HG03159 (cell line): ENCODE data around the gene FBXW8.

Experiments
- ATAC-seq: cut with Tn5 transposase; IDR thresholded peaks from one replicate; pipeline ENCODE4 v1.9.1; 2021; ENCODE audit warnings: mild to moderate bottlenecking, moderate library complexity; ENCODE audit not compliant: unreplicated experiment

Gene FBXW8

DNA sequence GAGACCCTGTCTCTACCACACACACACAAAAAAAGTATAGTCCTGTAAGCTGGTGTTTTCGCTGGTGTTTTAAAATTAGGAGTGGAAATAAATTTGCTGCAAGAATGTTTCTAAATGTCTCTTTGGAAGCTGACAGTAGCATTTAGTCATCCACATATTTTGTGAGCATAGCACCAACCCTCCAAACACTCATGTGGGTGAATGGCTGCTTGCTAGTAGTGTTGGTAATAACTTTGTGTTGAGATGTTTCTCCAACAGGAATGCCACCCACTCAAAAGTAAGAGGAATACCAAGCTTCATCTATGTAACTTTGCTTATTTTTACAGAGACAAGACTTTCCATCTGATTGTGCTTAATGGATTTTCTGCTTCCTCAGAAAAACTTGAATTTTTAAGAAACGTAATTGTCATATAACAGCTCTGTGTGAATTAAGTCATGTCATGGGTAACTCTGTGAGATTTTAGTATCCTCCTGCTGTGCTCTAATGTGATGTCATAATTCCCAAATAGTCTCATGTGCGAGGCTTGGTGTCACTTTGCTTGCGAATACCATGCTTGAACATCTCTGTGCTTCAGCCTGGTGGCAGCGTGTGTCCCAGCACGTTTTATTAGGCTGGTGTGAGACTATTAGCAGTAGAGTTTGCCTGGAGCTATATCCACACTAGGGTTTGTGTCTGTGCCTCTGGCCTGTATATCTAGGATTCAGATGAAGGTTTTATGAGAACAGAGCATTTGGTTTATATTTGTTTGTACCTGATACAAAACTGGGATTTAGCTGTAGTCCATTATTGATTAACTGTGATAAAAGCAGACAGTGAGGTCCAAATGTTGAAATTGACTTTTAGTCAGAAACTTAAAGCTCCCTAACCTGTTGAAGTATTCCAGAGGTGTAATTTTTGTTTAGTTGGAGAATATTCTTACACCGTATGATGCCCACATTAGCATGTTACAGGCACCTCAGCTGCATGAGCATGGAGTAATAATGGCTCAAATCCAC lies 80.5 kb downstream of the FBXW8 start:
- ATAC-seq, result no peak

DNA sequence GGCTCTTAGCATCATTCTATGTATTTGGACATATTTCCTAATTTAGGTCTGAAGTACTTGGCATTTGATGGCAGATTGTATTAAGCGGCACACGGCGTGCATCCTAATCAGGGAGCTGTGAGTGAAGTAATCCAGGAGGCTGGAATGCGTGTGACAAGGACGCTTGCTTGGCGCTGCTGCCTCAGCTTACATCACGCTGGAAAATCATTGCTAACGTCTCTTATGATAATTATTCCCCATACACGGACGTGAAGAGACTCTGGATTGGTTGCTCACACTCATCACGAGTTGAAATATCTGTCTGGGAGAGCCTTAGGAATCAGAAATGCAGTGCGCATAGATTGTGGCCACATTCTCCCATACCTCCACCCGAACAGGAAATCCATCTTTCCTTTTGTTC lies 85.3 kb downstream of the FBXW8 start:
- ATAC-seq, result no peak

DNA sequence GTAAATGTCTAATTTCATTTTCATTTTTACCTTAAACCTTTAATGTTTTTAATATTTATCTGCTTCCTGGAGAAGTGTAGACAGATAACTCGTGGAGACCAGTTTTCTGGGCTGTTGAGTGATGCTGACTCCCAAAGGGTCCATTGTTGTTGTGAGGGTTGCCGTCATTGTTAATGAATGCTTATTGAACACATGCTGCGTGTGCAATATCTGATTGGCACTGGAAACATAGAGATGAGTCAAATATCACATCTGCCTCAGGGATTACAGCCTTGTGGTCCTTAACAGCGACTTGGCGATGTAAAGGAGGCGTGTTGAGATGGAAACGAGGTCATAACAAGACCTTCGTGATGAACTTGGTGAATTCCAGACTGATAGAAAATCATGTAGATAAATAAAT lies 85.9 kb downstream of the FBXW8 start:
- no peak for ATAC-seq

DNA sequence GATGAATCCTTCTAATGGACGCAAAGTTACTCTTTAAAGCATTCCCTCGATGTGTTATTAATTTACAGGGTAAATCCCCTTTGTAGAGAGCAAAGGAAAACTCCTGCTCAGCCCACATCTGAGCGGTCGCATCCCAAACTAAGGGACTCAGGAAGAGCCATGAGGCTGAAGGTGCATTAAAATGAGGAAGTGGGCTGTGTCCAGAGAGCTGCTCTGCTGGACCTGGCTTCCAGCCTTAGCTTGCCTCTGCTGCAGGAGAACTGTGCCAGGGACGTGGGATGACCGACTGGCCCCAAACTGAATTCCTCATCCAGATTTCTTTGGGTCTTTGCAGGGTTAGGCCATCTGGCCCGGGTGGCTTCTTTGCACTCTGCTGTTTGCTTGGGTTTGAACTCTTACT lies 88.3 kb downstream of the FBXW8 start:
- ATAC-seq, result no peak

DNA sequence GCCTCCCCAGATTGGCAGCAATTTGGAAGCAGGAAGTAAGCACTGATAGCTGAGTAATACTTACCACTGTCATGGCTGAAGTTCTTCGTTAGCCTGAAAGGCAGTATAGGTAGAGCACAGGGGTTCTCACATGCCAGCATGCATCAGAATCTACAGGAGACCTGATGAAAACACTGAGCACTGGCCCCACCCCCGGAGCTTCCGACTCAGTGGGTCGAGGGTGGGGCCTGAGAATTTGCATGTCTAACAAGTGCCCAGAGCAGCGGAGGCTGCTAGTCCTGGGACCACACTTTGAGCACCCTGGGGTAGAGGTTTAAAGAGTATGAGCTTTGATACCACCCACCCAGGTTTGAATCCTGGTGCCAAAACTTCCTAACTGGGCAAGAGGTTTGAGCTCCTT lies 89.6 kb downstream of the FBXW8 start:
- ATAC-seq, result no peak

DNA sequence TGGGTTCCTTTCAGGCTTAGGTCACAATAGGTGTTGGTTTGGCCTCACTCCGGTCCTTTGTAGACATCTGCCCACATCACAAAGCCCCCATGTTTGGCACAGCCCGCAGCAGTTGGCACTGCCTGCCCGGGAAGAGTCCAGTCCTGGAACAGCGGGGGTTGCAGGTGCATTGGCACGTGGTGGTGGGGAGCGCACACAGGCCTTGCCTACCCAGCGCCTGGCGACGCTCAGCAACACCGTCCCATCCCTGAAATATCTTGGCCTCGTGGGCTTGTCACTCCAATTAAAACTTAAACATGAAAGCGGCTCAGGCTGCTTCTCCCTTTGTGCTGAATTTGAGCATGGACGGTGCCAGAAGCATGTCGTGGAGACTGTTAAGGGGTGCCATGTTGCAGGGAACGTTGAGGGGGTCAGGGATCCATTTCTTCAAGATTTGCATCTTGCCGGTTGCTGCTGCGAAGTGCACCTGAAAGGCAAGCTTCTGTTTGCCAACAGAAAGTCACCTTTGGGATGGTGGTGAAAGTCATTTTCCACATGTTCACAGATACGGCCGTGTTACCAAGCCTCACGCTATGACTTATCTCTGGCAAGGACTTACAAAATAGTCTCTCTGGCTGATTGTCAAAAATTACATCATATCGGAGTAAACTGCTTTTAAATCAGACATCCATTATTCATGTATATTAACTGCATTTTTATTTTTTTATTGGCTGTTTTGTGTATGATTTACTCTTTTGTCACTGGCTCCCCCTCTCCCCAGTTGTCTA lies 91.5 kb downstream of the FBXW8 start:
- no peak for ATAC-seq

DNA sequence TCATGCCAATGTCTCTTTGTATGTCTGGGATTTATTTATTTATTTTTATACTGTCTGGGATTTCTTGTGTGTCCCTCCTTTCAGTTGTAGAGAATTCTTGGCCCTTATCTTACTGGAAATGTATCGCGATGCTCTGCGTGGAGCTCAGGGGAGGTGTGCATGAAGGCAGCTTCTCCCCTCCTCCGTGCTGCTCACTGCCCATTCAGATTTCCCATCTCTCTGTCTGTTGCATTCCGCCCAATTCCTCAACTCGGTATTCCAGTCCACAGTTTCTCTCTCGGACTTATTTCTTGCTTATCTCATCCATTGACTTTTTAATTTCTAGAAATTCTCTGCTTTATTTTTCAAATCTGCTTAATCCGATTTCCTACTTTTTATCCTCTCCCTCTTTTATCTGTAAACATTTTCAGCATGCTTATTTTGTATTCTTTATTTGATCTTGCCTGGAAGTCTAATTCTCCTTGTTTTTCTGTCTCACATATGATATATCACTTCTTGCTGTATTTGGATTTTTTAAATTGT lies 93.2 kb downstream of the FBXW8 start:
- ATAC-seq, result no peak

DNA sequence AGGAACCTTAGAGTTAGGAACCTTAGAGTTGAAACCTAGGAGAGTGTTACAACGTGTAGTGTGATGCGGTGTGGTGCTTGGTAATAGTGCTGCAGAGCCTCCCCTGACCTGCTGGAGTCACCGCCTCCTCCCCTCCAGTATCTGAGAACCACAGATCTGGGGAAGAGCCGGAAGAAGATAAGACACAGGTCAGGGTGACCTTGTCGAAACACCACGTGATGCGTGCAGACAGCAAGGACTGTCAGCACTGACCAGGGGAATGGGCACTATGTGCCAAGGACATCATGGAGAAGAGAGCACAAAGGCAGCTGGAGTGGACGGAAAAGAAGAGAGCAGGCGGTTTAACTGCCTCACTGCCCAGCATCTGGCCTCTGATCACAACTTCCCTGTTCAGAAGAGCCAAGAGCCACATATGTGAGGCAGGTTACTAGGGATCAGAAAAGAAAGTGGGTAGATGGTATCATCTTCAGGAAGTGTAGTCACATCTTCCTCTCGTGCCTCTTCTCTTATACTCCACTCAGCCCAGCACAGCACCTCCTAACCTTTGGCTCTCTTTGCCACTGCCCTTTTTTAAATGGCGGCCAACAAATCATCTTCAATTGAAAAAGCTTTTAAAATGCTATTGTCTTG lies 94.8 kb downstream of the FBXW8 start:
- ATAC-seq, result no peak

DNA sequence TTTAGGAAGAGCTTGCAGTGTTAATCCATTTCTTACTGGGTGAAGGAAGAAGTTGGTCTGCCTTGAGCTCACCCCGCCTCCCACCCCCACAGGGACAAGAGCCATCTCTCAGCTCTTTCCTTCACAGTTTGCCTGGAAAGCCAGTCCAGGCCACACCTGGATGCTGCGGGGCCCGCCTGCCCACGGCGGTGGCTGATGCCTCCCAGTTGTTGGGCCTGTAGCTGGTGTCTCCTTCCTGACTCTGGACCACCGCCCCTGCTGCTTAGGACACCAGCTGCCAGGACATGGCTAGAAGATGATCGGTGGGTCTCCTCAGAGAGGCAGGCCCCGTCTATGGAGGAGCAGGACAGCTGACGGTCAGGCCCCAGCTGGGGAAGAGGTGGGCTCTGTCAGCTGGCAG lies 95.6 kb downstream of the FBXW8 start:
- ATAC-seq, result no peak

DNA sequence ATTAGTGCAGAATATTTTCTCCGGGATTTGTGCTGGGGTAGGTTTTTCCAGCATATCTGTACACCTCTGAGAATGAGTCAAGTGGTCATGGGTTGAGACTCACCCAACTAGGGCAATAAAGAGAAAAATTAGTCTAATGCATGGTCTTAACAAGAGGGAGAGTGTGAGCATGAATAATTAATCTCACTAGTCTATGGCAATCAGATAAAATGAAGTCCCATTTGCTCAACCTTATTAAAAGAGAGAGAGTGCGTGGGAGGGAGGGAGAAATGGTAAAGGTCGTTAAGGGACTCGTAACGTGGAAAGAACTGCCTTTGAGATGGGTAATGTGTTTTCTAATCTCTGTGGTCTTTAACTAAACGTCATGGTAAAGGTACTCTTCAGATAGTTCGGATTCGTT lies 96.8 kb downstream of the FBXW8 start:
- no peak for ATAC-seq

DNA sequence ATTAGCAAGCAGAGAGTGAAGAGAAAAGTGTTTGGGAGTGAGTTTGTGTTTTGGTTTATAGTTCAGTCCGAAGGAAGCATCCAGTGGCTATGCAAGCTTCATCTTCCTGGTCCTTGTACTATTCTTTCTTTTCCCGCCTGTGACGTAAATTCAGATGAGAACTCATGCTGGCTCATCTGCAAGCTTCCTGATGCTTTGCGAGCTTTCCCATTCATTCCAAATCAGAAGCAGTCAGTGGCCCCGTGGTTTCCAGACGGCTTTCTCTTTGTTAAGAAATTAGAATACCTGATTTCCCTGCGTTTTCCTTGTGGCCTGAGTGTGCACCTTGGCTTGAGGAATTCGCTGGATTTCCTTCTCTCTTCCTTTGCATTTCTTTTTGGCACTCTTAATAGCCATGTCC lies 99.0 kb downstream of the FBXW8 start:
- no peak for ATAC-seq

DNA sequence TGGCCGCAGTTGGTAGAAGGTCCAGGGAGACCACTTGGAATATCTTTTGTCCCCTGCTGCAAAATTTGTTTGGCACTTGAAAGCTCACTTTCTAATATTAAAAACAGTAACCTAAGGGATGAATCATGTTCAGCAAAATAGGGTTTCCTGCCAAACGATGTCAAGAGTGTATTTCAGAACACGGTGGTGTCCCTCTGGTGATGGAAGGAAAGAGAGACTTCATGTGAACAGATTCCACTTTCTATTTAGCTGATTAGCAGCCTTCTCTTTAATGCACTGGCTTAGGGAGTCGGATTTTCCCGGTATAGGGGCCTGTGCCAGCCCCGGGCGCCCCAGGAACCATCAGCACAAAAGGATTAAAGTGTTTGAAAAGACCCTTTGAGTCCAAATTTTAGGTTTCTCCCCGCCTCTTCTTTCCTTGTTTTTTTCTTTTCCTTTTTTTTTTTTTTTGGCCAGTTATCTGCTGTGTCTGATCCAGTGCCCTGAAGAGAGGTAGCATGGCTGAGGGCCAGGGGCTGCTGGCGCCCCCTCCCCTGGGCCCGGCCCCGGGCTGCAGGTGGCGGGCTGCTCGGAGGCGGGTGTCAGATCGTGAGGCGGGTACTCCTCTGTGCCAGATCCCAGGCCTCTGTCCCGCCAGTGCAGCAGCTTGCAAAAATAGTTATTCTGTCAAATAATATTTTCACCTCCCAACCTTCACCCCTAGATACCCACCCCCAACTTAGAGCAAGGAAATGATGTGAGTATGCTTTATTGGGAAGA lies 100.1 kb downstream of the FBXW8 start:
- no peak for ATAC-seq

DNA sequence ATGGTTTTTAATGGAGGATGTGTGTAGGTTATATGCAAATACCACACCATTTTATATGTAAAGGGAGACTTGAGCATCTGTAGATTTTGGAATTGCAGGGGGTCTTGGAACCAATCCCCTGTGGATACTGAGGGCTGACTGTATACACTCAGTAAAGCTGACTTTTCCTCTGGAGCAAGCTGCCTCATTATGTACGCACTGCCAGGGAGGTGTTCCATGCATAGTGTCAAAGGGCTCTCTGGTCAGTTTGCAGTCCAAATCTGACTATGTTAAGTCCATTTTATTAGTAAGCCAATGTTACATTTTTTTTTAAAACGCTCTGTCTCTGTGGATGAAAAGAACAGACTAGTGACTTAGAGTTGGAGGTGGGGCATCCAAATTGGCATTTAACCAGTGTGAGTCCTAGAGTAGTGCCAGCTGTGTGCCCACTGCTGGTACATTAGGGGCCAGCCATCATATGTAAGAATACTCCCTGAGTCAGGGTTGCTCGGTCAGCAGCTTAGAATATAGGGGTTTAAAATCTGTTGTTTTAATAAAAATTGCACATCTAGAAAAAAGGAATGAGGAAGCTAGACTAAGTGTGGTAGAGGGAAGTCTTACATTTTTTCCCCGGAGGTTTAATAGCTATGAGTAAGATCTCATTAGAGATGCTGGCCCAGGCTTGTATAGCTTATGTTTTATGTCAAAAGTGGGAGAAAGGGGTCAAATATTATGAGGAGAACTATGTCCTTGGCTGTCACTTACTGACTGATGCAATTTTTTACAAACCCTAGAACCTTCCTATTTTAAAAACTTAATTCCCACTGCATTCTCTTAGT lies 101.4 kb downstream of the FBXW8 start:
- ATAC-seq, result no peak

DNA sequence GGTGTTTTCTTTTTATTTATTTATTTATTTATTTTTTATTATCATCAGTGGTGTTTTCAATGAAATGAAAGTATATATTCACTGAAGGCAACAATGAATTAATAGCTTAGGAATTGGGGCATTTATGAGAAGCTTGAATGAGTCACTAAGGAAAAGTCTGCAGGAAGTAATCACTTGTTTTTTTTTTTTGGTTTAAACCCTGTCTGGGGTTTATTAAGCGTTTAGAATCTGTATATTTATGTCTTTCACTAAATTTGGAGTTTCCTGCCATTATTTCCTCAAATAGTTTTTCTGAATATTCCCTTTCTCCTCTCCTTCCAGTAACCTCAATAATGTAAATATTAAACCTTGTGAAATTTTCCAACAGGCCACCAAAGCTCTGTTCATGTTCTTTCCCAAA lies 103.0 kb downstream of the FBXW8 start:
- ATAC-seq, result no peak

DNA sequence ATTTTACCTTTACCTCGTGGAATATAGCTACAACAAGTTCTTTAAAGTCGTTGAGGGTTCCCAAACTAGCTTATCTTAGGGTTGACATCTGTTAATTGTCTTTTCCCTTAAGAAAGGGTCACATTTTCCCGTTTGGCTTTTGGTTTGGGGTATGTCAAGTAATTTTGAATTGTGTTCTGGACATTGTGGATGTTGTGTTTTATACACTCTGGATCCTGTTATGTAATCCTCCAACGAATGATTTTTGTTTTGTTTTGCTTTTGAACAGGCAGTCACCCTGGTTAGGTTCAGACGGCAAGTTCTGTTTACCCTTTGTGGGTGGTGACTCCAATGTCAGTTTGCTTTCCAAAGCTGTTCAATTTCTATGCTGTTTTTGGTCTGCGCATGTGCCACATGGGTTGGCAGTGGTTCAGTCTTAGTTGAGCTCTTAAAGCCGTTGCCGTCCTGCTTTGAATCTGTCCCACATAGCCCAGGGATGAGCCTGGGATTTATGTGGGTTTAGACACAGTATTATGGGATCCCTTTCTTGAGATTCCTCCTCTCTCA lies 103.7 kb downstream of the FBXW8 start:
- ATAC-seq, result no peak

DNA sequence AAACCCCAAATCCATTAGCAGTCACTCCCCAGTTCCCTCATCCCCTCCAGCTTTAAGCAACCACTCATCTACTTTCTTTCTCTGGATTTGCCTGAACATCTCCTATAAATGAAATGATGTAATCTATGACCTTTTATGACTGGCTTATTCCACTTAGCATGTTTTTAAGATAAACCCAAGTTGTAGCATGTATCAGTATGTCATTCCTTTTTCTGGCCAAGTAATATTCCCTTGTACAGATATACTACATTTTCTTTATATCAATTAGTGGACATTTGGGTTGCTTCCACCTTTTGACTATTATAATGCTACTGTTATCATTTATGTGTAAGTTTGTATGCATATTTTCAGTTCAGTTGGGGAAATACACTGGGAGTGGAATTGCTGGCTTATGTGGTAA lies 105.1 kb downstream of the FBXW8 start:
- ATAC-seq, result no peak

DNA sequence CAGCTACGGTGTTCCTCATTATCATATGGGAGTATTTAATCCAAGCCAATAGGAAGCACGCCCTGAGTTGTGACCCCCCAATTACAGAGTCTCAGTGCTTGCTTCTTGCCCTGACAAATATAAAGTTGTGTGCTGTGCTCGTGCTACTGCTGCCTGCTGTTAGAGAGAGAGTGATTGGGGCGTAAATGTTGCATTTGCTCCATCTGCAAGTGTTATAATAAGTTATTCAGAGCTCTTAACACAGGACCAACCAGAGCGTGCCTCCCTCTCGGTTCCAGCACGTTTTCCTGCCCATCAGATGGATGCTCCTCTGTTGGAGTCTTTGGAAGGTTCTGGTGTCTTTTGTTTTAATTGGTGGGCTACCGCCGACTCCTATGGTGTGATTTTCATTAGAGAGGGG lies 107.1 kb downstream of the FBXW8 start:
- no peak for ATAC-seq

DNA sequence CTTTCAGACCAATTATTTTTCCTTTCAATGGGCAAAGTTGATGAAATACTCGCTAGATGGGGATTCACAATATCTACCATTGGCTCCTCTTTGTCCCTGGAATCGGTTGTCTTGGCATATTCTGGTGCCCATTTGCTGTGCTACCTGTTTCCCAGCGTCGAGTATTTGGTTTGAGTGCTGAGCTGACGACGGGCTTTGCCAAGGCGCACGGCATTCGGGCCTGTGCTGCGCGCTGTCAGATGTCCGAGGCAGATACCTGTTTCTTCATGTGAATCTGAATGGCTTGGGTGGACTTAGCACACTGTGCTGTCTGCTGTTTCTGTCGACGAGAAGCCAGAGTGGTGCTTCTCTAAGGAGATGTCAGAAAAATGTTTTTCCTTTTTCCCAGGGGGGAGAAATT lies 107.5 kb downstream of the FBXW8 start:
- ATAC-seq, result no peak

DNA sequence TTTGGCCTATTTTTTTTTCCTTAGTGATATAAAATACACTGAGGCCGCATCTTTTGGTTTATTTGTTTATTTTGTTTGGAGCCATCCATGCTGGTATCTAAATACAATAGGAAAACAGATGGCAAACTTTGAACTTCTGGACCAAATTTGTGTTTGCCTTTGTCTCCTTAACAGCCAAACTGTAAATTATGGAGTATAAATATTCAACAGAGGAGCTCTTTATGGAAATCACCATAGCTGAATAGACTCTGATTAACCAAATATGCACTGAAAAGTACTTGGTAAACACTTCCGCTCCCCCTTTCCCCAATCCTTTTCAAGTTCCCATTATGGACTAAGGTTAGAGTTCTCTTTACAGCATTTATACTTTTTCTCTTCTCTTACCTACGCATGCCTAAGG lies 107.9 kb downstream of the FBXW8 start:
- ATAC-seq, result no peak

DNA sequence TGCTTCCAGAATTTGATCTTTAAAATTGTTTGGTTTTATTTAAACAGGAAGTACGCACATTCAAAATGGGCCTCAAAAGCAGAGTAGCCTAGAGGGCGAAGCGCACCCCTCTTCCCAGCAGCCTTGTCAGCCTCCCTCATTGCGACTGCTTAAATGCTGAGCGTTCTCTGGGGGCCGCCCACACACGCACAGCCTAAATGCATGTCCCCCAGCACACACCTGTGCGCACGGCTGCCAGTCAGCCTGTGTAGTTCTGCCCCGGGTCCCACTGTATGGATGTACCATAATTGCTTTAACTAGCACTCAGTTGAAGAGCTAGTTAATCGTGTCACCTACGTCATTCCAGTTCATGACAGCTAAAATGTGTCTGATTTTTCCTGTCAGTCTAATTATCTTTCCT lies 109.1 kb downstream of the FBXW8 start:
- ATAC-seq, result no peak
